Gastrocnemius medialis (tissue), 4 donors: ENCODE results near the gene NECTIN1. TPM values are rescaled to one million over a fixed set of nuclear protein-coding genes. Genes with fewer than 3 reads are reported as not detected.

Experiments used
- ATAC-seq, 2 donors: fragments of 150-250 bp; one replicate each; pipeline ENCODE4 v1.9.1; 2016
- DNase-seq, 2 donors: peaks; one replicate each; pipeline ENCODE4 v3.0.0-alpha.2; 2019
- H3K27ac ChIP-seq, 4 donors: fragments of 200-600 bp; sonication (generic); 1 replicate in 1 of 4; 2 replicates in 3 of 4; pipeline ENCODE4 v1.5.1; 2016 to 2018; ENCODE audit warnings: mild to moderate bottlenecking in 2 of 4, moderate library complexity in 1 of 4
- H3K27me3 ChIP-seq, 3 donors: fragments of 200-600 bp; sonication (generic) in 2 of 3; 1 replicate in 1 of 3; 2 replicates in 2 of 3; pipeline versions ENCODE4 v1.5.1 to v1.6.0; 2016 to 2019; ENCODE audit warnings: mild to moderate bottlenecking in 1 of 3, moderate library complexity in 1 of 3
- H3K36me3 ChIP-seq, 2 donors: fragments of 200-600 bp; sonication (generic) in 1 of 2; one replicate each; pipeline ENCODE4 v1.5.1; 2017 to 2018
- H3K4me1 ChIP-seq, 2 donors: fragments of 200-600 bp; sonication (generic) in 1 of 2; one replicate each; pipeline ENCODE4 v1.5.1; 2016 to 2017; ENCODE audit warnings: mild to moderate bottlenecking in 2 of 2
- H3K4me3 ChIP-seq, 4 donors: fragments of 200-600 bp; sonication (generic) in 3 of 4; 1 replicate in 1 of 4; 2 replicates in 3 of 4; pipeline ENCODE4 v1.5.1; 2016 to 2019; ENCODE audit warnings: mild to moderate bottlenecking in 2 of 4
- H3K9me3 ChIP-seq, 3 donors: fragments of 200-600 bp; sonication (generic) in 2 of 3; 1 replicate in 1 of 3; 2 replicates in 2 of 3; pipeline ENCODE4 v1.5.1; 2016 to 2019
- POLR2A ChIP-seq, 2 donors: fragments of 450-650 bp; IDR thresholded peaks; one replicate each; pipeline ENCODE4 v1.6.1; 2017; ENCODE audit warnings: antibody characterized with exemption in 2 of 2, mild to moderate bottlenecking in 2 of 2, moderate library complexity in 2 of 2
- in situ Hi-C, 4 donors: fragments of 200-750 bp; cut with MboI; loops; one replicate each; pipeline versions ENCODE4 v1.15.0 to v1.8.0; 2017; ENCODE audit warnings: low sequenced_read_pairs in 4 of 4
- intact Hi-C: fragments of 100-400 bp; cut with DNase I; formaldehyde crosslinking; loops from one replicate; pipeline ENCODE4 v1.15.1; 2023; ENCODE audit warnings: low total_unique reads
- total RNA-seq, 4 donors: library from RNA; depleted of rRNA; stranded (reverse); fragments of >200 nt; gene quantifications; one replicate each; pipeline versions ENCODE4 v1.1.0 to v1.2.3, GENCODE V29; 2016
- TF ChIP-seq, protein P1 (sequence below), 5 experiments: fragments of 450-650 bp in 3 of 5; fragments of 200-600 bp in 2 of 5; sonication (generic) in 2 of 5; IDR thresholded peaks in 4 of 5; conservative IDR thresholded peaks in 1 of 5; 1 replicate in 4 of 5; 2 replicates in 1 of 5; pipeline ENCODE4 v1.5.1; 2016 to 2019; ENCODE audit warnings: antibody characterized with exemption in 5 of 5, mild to moderate bottlenecking in 3 of 5, moderate library complexity in 3 of 5

Gene NECTIN1
- total RNA-seq, 4 donors from 2014 or later = 0.66 to 2.2 (median 0.92) TPM

DNA sequence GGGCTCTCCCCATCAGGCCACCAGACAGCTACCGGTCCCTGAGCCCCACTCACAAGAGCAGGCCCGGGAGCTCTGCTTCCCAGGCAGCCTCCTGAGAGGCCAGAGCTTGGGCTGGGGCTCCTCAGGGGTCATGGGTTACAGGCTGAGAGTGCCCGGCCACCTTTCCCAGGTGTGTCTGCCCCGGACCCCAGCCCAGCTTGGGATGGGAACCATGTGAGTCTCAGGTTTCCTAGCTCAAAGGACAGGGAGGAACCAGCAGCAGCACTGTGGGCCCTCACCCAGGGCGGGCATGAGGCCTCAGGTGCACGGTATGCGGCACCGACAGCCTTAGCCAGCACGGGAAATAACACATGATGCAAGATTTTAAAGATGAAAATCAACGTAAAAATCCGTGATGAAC is 90.1 kb downstream of the NECTIN1 start:
- TF ChIP-seq POLR2A (IDR thresholded peaks at IDR 0.05) = no peak
- TF ChIP-seq, protein P1, sequence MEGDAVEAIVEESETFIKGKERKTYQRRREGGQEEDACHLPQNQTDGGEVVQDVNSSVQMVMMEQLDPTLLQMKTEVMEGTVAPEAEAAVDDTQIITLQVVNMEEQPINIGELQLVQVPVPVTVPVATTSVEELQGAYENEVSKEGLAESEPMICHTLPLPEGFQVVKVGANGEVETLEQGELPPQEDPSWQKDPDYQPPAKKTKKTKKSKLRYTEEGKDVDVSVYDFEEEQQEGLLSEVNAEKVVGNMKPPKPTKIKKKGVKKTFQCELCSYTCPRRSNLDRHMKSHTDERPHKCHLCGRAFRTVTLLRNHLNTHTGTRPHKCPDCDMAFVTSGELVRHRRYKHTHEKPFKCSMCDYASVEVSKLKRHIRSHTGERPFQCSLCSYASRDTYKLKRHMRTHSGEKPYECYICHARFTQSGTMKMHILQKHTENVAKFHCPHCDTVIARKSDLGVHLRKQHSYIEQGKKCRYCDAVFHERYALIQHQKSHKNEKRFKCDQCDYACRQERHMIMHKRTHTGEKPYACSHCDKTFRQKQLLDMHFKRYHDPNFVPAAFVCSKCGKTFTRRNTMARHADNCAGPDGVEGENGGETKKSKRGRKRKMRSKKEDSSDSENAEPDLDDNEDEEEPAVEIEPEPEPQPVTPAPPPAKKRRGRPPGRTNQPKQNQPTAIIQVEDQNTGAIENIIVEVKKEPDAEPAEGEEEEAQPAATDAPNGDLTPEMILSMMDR (IDR thresholded peaks at IDR 0.05 in 4 of 5, conservative IDR thresholded peaks at IDR 0.05 in 1 of 5) = no peak
- H3K27ac ChIP-seq = no peak overlapping the region
- H3K27me3 ChIP-seq = peaks cover 0 to 6% (median 0%) of the 10 kb centered on the region in 3 donors
- H3K4me3 ChIP-seq = no peak overlapping the region
- no peak for DNase-seq
- ATAC-seq = no peak
- intact Hi-C loops (no loop called here), in situ Hi-C loops (no loop called here)
- H3K4me1 ChIP-seq = no peaks in the 10 kb centered on the region
- H3K9me3 ChIP-seq = no peaks in the 10 kb centered on the region
- no peaks in the 10 kb centered on the region for H3K36me3 ChIP-seq

DNA sequence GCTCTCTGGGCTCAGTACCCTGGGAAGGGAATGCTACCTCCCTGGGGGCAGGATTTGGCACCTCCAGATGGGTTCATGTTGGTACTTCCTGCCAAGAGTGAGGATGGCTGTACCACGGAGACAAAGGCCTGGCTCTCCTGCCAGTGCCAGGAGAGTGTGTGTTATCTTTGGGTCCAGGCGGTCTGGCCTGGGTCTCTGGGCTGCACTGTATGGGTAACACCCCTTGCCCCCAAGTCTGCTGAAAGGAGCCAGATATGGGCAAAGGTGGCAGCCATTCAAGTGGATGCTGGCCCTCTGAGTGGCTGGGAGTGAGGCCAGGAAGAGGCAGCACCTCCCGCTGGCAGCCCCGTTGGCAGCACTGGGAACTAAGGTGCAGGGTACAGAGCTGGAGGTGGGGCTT is 91.5 kb downstream of the NECTIN1 start:
- no peaks in the 10 kb centered on the region for H3K36me3 ChIP-seq
- H3K4me1 ChIP-seq = no peaks in the 10 kb centered on the region
- H3K27ac ChIP-seq = no peak overlapping the region
- in situ Hi-C loops (no loop called here), intact Hi-C loops (no loop called here)
- peaks cover 0 to 6% (median 0%) of the 10 kb centered on the region in 3 donors for H3K27me3 ChIP-seq
- H3K4me3 ChIP-seq = no peak overlapping the region
- DNase-seq (no peak), ATAC-seq (no peak)
- no peak for TF ChIP-seq POLR2A (IDR thresholded peaks at IDR 0.05)
- TF ChIP-seq, protein P1 (IDR thresholded peaks at IDR 0.05 in 4 of 5, conservative IDR thresholded peaks at IDR 0.05 in 1 of 5) = no peak
- H3K9me3 ChIP-seq = no peaks in the 10 kb centered on the region

DNA sequence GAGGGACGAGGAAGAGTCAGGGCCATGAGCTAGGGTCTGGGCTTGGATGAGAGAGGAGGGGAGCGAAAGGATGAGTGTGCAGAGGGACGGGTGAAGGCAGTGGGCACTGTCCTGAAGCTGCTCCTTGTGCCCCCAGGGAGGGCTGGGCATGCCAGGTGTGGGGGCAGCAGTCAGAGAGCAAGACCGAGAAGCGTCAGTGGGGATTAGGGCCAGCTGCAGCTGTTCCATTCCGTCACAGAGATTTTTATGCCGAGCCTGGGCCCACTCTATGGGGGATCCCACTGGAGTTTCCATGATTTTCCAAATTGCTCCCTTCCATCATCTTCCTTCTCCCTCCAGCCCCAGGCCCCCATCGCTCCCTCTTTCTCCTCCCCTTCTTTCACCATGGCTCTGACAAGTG is 93.2 kb downstream of the NECTIN1 start:
- H3K27ac ChIP-seq = no peak overlapping the region
- no peaks in the 10 kb centered on the region for H3K9me3 ChIP-seq
- peaks cover 0 to 6% (median 0%) of the 10 kb centered on the region in 3 donors for H3K27me3 ChIP-seq
- intact Hi-C loops (no loop called here), in situ Hi-C loops (no loop called here)
- no peak overlapping the region for H3K4me3 ChIP-seq
- no peak for TF ChIP-seq POLR2A (IDR thresholded peaks at IDR 0.05)
- no peaks in the 10 kb centered on the region for H3K36me3 ChIP-seq
- DNase-seq (no peak), ATAC-seq (no peak)
- H3K4me1 ChIP-seq = no peaks in the 10 kb centered on the region

DNA sequence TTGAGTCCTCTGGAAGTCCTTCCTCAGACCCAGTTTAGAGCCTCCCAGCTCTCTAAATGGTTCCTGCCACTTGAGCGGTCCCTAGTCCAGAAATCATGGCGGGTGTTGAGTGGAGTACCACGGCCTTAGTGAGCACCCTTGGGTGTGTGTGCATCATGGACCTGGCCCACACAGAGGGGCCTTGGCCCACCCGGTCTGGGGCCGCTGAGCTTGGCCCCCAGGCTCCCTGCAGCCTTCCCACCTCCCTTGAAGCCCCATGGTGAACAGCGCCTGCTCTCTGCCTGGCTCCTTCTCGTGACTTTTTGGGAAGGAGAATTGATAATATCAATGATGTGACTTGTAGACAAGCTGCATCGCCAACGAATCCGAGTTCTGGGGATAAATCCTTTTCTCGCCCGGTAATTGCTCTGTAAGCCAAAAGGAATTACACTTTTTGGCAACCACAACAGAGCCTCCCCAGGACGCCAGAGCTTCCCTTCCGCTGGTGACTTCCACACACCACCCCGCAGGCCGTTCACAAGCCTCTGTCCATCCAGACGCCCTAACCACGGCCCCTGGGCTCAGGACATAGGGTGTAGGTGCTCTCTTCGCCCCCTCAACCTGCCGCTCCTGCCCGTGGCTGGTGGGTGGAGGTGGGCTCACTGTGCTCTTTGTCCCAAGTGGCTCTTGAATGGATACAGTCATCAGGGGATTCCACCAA is 93.8 kb downstream of the NECTIN1 start:
- intact Hi-C loops = no loop called here

DNA sequence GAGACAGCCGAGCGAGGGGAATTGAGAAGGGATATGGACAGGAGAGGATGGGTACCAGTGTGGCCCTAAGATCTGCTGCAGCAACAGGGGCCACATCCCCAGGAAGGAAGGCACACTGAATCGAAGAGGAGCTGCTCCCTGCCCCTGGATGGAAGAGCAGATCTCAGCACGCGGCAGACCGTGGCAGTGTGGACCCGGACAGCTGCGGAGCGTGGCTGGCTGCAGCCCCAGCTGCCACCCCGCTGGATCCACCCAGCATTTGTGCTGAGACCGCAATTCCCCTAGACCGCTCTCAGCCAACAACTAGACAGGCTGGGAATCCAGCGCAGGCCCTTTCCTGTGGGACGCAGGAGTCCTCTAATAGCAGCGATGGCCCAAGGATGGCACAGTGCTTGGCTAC is 94.7 kb downstream of the NECTIN1 start:
- H3K36me3 ChIP-seq = no peaks in the 10 kb centered on the region
- TF ChIP-seq, protein P1 (IDR thresholded peaks at IDR 0.05 in 4 of 5, conservative IDR thresholded peaks at IDR 0.05 in 1 of 5) = no peak
- no peak for TF ChIP-seq POLR2A (IDR thresholded peaks at IDR 0.05)
- H3K4me3 ChIP-seq = no peak overlapping the region
- no peaks in the 10 kb centered on the region for H3K4me1 ChIP-seq
- no peak for DNase-seq
- H3K9me3 ChIP-seq = no peaks in the 10 kb centered on the region
- peaks cover 0 to 6% (median 0%) of the 10 kb centered on the region in 3 donors for H3K27me3 ChIP-seq
- intact Hi-C loops (no loop called here), in situ Hi-C loops (no loop called here)
- no peak for ATAC-seq
- H3K27ac ChIP-seq = no peak overlapping the region

More for the DNA sequence above, 93.8 kb downstream of the NECTIN1 start:
- DNase-seq (no peak), ATAC-seq (no peak)
- in situ Hi-C loops = no loop called here
- Histone ChIP-seq H3K9me3 (no peaks in the 10 kb centered on the region), H3K4me1 (no peaks in the 10 kb centered on the region), H3K27ac (no peak overlapping the region), H3K27me3 (peaks cover 0 to 6% (median 0%) of the 10 kb centered on the region in 3 donors), H3K4me3 (no peak overlapping the region), H3K36me3 (no peaks in the 10 kb centered on the region)
- TF ChIP-seq, protein P1 (IDR thresholded peaks at IDR 0.05 in 4 of 5, conservative IDR thresholded peaks at IDR 0.05 in 1 of 5) = no peak
- no peak for TF ChIP-seq POLR2A (IDR thresholded peaks at IDR 0.05)
